GM23338 (cell line): ENCODE results near the gene COMMD3. TPM values are rescaled to one million over a fixed set of nuclear protein-coding genes. Genes with fewer than 3 reads are reported as not detected.

ENCODE experiments used
- ATAC-seq: fragments of 200-7000 bp; cut with Tn5 transposase; 3 replicates; pipeline ENCODE4 v1.9.1; 2020
- DNase-seq: peaks from one replicate; pipeline ENCODE4 v3.0.0-alpha.2; 2015; ENCODE audit warnings: low spot score
- H2AFZ ChIP-seq: fragments of 200-600 bp; sonication (generic); 2 replicates; pipeline ENCODE4 v1.8.0; 2016; ENCODE audit warnings: antibody characterized with exemption, mild to moderate bottlenecking, moderate library complexity
- H3F3A ChIP-seq: fragments of 200-600 bp; sonication (generic); replicated peaks from 2 replicates; pipeline ENCODE4 v1.8.0; 2017; ENCODE audit warnings: antibody characterized with exemption, mixed run types, low read depth
- H3K27ac ChIP-seq: fragments of 200-600 bp; sonication (generic); 2 replicates; pipeline ENCODE4 v1.6.1; 2016; ENCODE audit warnings: low read depth
- H3K27me3 ChIP-seq: fragments of 200-600 bp; sonication (generic); 2 replicates; pipeline ENCODE4 v1.8.0; 2016; ENCODE audit warnings: mild to moderate bottlenecking, mixed run types, moderate library complexity; ENCODE audit not compliant: insufficient read depth
- H3K36me3 ChIP-seq: fragments of 200-600 bp; sonication (generic); 2 replicates; pipeline ENCODE4 v1.8.0; 2016; ENCODE audit warnings: mild to moderate bottlenecking; ENCODE audit not compliant: insufficient read depth
- H3K4me1 ChIP-seq: fragments of 200-600 bp; sonication (generic); 2 replicates; pipeline ENCODE4 v1.8.0; 2016; ENCODE audit warnings: mild to moderate bottlenecking, moderate library complexity; ENCODE audit not compliant: insufficient read depth
- H3K4me2 ChIP-seq: fragments of 200-600 bp; sonication (generic); 2 replicates; pipeline ENCODE4 v1.7.1; 2017; ENCODE audit warnings: mixed run types
- H3K4me3 ChIP-seq: fragments of 200-600 bp; sonication (generic); 2 replicates; pipeline ENCODE4 v1.6.1; 2016; ENCODE audit warnings: mixed run types
- H3K79me2 ChIP-seq: fragments of 200-600 bp; sonication (generic); replicated peaks from 2 replicates; pipeline ENCODE4 v1.8.0; 2017; ENCODE audit warnings: mild to moderate bottlenecking; ENCODE audit not compliant: insufficient read depth
- H3K9me2 ChIP-seq: fragments of 200-600 bp; sonication (generic); 2 replicates; pipeline ENCODE4 v1.8.0; 2017; ENCODE audit not compliant: insufficient read depth
- H4K20me1 ChIP-seq: fragments of 200-600 bp; sonication (generic); replicated peaks from 2 replicates; pipeline ENCODE4 v1.8.0; 2017; ENCODE audit warnings: mild to moderate bottlenecking; ENCODE audit not compliant: insufficient read depth
- H3K27ac Mint-ChIP-seq: 2 replicates; pipeline ENCODE4 v1.8.0; 2020; ENCODE audit warnings: inconsistent platforms, mild to moderate bottlenecking, moderate library complexity, mixed read lengths
- H3K27me3 Mint-ChIP-seq: 3 replicates; pipeline ENCODE4 v1.8.0; 2022; ENCODE audit warnings: low read depth, mild to moderate bottlenecking, moderate library complexity, mixed read lengths, inconsistent platforms; ENCODE audit not compliant: insufficient read depth, poor library complexity
- H3K36me3 Mint-ChIP-seq: 3 replicates; pipeline ENCODE4 v1.8.0; 2021; ENCODE audit warnings: low read depth, mild to moderate bottlenecking, inconsistent platforms, moderate library complexity, mixed read lengths
- H3K4me1 Mint-ChIP-seq: 3 replicates; pipeline ENCODE4 v1.8.0; 2020; ENCODE audit warnings: mild to moderate bottlenecking, inconsistent platforms, mixed read lengths
- H3K4me3 Mint-ChIP-seq: 3 replicates; pipeline ENCODE4 v1.8.0; 2021; ENCODE audit warnings: moderate library complexity, mild to moderate bottlenecking, inconsistent platforms, mixed read lengths
- H3K9me3 Mint-ChIP-seq: 3 replicates; pipeline ENCODE4 v1.8.0; 2020; ENCODE audit warnings: moderate library complexity, mild to moderate bottlenecking, inconsistent platforms, mixed read lengths
- EZH2 ChIP-seq: fragments of 200-600 bp; sonication (generic); IDR thresholded peaks from one replicate; pipeline ENCODE4 v1.8.0; 2017; ENCODE audit warnings: antibody characterized with exemption, mild to moderate bottlenecking, low read depth; ENCODE audit not compliant: unreplicated experiment
- EZH2phosphoT487 ChIP-seq: fragments of 200-600 bp; sonication (generic); IDR thresholded peaks from one replicate; pipeline ENCODE4 v1.8.1; 2018; ENCODE audit warnings: antibody characterized with exemption; ENCODE audit not compliant: unreplicated experiment
- JUNB ChIP-seq: IDR thresholded peaks from one replicate; pipeline ENCODE4 v1.6.1; 2016; ENCODE audit warnings: antibody characterized with exemption; ENCODE audit not compliant: unreplicated experiment
- NANOG ChIP-seq: IDR thresholded peaks from 2 replicates; pipeline ENCODE4 v1.6.1; 2016; ENCODE audit warnings: antibody characterized with exemption, borderline replicate concordance
- POLR2AphosphoS5 ChIP-seq: IDR thresholded peaks from 2 replicates; pipeline ENCODE4 v1.6.1; 2016; ENCODE audit warnings: antibody characterized with exemption, low read depth
- STAT1 ChIP-seq: IDR thresholded peaks from one replicate; pipeline ENCODE4 v1.6.1; 2016; ENCODE audit warnings: antibody characterized with exemption; ENCODE audit not compliant: unreplicated experiment
- ZNF114 ChIP-seq: fragments of 250-450 bp; sonication (Bioruptor Pico); IDR thresholded peaks from 2 replicates; pipeline ENCODE4 v1.5.0; 2020; ENCODE audit warnings: mild to moderate bottlenecking, moderate library complexity
- ZNF331 ChIP-seq: fragments of 250-450 bp; sonication (Bioruptor Pico); IDR thresholded peaks from 2 replicates; pipeline ENCODE4 v1.5.0; 2020; ENCODE audit warnings: low read depth, mild to moderate bottlenecking, moderate library complexity
- polyA plus RNA-seq: library from polyadenylated mRNA; unstranded; fragments of >200 nt; fragmentation: Nextera tagmentation; extraction: Ambion mirVana; gene quantifications from 2 replicates; pipeline ENCODE4 v1.2.1, GENCODE V29; 2016
- total RNA-seq: library from RNA; depleted of rRNA; stranded (reverse); fragments of >200 nt; shearing (Covaris generic); gene quantifications from 2 replicates; pipeline ENCODE4 v1.2.3, GENCODE V29; 2014
- TF ChIP-seq, protein P1 (sequence below): fragments of 250-450 bp; sonication (Bioruptor Pico); IDR thresholded peaks from 2 replicates; pipeline ENCODE4 v1.5.0; 2020; ENCODE audit warnings: mild to moderate bottlenecking, moderate library complexity
- TF ChIP-seq, protein P2 (sequence below), 2 experiments: fragments of 200-600 bp in 1 of 2; sonication (generic) in 1 of 2; conservative IDR thresholded peaks; 2 replicates each; pipeline versions ENCODE4 v1.5.1 to v1.6.1; 2016 to 2017; ENCODE audit warnings: antibody characterized with exemption in 2 of 2, low read depth in 2 of 2, mild to moderate bottlenecking in 2 of 2, moderate library complexity in 1 of 2
- TF ChIP-seq, protein P3 (sequence below): IDR thresholded peaks from 2 replicates; pipeline ENCODE4 v1.6.1; 2016; ENCODE audit warnings: antibody characterized with exemption

The COMMD3 gene
- total and polyA plus RNA-seq, 2 experiments from 2014 or later: 1.1 to 5.2 TPM

DNA sequence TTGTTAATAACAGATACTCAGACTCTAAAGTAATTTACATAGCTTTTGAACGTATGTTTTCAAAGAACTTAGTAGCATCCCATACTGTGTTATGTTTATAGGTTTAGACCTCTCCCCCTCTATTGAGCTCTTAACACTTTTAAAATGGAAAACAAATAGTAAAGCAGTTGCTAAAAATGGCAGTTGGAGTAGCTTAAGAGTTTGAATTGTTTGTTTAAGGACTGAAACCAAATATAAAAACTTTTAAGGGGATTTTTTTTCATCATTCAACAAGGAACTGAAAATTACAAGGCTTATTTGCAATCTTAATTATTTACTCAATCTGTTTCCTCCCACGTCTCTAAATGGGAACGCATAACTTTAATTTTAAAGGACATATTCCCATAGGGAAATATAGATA is 27.5 kb downstream of the COMMD3 start:
- no peak for TF ChIP-seq EZH2
- no peak for TF ChIP-seq ZNF114
- no peak for TF ChIP-seq ZNF331 (CRISPR knock-in tag)
- no peak for TF ChIP-seq POLR2AphosphoS5
- TF ChIP-seq, protein P1, sequence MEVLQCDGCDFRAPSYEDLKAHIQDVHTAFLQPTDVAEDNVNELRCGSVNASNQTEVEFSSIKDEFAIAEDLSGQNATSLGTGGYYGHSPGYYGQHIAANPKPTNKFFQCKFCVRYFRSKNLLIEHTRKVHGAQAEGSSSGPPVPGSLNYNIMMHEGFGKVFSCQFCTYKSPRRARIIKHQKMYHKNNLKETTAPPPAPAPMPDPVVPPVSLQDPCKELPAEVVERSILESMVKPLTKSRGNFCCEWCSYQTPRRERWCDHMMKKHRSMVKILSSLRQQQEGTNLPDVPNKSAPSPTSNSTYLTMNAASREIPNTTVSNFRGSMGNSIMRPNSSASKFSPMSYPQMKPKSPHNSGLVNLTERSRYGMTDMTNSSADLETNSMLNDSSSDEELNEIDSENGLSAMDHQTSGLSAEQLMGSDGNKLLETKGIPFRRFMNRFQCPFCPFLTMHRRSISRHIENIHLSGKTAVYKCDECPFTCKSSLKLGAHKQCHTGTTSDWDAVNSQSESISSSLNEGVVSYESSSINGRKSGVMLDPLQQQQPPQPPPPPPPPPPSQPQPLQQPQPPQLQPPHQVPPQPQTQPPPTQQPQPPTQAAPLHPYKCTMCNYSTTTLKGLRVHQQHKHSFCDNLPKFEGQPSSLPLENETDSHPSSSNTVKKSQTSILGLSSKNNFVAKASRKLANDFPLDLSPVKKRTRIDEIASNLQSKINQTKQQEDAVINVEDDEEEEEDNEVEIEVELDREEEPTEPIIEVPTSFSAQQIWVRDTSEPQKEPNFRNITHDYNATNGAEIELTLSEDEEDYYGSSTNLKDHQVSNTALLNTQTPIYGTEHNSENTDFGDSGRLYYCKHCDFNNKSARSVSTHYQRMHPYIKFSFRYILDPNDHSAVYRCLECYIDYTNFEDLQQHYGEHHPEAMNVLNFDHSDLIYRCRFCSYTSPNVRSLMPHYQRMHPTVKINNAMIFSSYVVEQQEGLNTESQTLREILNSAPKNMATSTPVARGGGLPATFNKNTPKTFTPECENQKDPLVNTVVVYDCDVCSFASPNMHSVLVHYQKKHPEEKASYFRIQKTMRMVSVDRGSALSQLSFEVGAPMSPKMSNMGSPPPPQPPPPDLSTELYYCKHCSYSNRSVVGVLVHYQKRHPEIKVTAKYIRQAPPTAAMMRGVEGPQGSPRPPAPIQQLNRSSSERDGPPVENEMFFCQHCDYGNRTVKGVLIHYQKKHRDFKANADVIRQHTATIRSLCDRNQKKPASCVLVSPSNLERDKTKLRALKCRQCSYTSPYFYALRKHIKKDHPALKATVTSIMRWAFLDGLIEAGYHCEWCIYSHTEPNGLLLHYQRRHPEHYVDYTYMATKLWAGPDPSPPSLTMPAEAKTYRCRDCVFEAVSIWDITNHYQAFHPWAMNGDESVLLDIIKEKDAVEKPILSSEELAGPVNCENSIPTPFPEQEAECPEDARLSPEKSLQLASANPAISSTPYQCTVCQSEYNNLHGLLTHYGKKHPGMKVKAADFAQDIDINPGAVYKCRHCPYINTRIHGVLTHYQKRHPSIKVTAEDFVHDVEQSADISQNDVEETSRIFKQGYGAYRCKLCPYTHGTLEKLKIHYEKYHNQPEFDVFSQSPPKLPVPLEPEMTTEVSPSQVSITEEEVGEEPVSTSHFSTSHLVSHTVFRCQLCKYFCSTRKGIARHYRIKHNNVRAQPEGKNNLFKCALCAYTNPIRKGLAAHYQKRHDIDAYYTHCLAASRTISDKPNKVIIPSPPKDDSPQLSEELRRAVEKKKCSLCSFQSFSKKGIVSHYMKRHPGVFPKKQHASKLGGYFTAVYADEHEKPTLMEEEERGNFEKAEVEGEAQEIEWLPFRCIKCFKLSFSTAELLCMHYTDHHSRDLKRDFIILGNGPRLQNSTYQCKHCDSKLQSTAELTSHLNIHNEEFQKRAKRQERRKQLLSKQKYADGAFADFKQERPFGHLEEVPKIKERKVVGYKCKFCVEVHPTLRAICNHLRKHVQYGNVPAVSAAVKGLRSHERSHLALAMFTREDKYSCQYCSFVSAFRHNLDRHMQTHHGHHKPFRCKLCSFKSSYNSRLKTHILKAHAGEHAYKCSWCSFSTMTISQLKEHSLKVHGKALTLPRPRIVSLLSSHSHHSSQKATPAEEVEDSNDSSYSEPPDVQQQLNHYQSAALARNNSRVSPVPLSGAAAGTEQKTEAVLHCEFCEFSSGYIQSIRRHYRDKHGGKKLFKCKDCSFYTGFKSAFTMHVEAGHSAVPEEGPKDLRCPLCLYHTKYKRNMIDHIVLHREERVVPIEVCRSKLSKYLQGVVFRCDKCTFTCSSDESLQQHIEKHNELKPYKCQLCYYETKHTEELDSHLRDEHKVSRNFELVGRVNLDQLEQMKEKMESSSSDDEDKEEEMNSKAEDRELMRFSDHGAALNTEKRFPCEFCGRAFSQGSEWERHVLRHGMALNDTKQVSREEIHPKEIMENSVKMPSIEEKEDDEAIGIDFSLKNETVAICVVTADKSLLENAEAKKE: no peak
- TF ChIP-seq JUNB: no peak
- TF ChIP-seq, protein P2, sequence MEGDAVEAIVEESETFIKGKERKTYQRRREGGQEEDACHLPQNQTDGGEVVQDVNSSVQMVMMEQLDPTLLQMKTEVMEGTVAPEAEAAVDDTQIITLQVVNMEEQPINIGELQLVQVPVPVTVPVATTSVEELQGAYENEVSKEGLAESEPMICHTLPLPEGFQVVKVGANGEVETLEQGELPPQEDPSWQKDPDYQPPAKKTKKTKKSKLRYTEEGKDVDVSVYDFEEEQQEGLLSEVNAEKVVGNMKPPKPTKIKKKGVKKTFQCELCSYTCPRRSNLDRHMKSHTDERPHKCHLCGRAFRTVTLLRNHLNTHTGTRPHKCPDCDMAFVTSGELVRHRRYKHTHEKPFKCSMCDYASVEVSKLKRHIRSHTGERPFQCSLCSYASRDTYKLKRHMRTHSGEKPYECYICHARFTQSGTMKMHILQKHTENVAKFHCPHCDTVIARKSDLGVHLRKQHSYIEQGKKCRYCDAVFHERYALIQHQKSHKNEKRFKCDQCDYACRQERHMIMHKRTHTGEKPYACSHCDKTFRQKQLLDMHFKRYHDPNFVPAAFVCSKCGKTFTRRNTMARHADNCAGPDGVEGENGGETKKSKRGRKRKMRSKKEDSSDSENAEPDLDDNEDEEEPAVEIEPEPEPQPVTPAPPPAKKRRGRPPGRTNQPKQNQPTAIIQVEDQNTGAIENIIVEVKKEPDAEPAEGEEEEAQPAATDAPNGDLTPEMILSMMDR (conservative IDR thresholded peaks at IDR 0.05; ENCODE audit: low read depth in 2 of 2): no peak
- TF ChIP-seq STAT1: no peak
- TF ChIP-seq NANOG: no peak
- TF ChIP-seq, protein P3, sequence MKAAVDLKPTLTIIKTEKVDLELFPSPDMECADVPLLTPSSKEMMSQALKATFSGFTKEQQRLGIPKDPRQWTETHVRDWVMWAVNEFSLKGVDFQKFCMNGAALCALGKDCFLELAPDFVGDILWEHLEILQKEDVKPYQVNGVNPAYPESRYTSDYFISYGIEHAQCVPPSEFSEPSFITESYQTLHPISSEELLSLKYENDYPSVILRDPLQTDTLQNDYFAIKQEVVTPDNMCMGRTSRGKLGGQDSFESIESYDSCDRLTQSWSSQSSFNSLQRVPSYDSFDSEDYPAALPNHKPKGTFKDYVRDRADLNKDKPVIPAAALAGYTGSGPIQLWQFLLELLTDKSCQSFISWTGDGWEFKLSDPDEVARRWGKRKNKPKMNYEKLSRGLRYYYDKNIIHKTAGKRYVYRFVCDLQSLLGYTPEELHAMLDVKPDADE: no peak
- TF ChIP-seq EZH2phosphoT487: no peak
- Mint-ChIP-seq H3K27me3 (peaks cover 91% of the 10 kb centered on the region), H3K27ac (no peak overlapping the region), H3K36me3 (no peaks in the 10 kb centered on the region), H3K4me3 (no peak overlapping the region), H3K4me1 (peaks cover 10% of the 10 kb centered on the region), H3K9me3 (no peaks in the 10 kb centered on the region)
- peaks cover 100% of the 10 kb centered on the region for H3K27me3 ChIP-seq
- H4K20me1 ChIP-seq: peaks cover 9% of the 10 kb centered on the region
- H3K79me2 ChIP-seq: no peaks in the 10 kb centered on the region
- peaks cover 17% of the 10 kb centered on the region for H3F3A ChIP-seq
- no peaks in the 10 kb centered on the region for H3K9me2 ChIP-seq
- H3K27ac ChIP-seq: no peak overlapping the region
- H2AFZ ChIP-seq: no peak overlapping the region
- no peak for DNase-seq
- peaks cover 20% of the 10 kb centered on the region for H3K4me1 ChIP-seq
- ATAC-seq: no peak
- no peak overlapping the region for H3K4me3 ChIP-seq
- no peak overlapping the region for H3K4me2 ChIP-seq
- no peaks in the 10 kb centered on the region for H3K36me3 ChIP-seq
